NCI-H226 (cell line): ENCODE measurements around the gene TCF7L1.
"Not testable (repeated sequence)": the region's sequence is repeated elsewhere in the genome, so short reads cannot be mapped to it uniquely, and the experiment has no call there.

Source experiments
- DNase-seq: peaks from one replicate; pipeline ENCODE4 v3.0.0-alpha.2; 2015

Gene TCF7L1, protein sequence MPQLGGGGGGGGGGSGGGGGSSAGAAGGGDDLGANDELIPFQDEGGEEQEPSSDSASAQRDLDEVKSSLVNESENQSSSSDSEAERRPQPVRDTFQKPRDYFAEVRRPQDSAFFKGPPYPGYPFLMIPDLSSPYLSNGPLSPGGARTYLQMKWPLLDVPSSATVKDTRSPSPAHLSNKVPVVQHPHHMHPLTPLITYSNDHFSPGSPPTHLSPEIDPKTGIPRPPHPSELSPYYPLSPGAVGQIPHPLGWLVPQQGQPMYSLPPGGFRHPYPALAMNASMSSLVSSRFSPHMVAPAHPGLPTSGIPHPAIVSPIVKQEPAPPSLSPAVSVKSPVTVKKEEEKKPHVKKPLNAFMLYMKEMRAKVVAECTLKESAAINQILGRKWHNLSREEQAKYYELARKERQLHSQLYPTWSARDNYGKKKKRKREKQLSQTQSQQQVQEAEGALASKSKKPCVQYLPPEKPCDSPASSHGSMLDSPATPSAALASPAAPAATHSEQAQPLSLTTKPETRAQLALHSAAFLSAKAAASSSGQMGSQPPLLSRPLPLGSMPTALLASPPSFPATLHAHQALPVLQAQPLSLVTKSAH

DNA sequence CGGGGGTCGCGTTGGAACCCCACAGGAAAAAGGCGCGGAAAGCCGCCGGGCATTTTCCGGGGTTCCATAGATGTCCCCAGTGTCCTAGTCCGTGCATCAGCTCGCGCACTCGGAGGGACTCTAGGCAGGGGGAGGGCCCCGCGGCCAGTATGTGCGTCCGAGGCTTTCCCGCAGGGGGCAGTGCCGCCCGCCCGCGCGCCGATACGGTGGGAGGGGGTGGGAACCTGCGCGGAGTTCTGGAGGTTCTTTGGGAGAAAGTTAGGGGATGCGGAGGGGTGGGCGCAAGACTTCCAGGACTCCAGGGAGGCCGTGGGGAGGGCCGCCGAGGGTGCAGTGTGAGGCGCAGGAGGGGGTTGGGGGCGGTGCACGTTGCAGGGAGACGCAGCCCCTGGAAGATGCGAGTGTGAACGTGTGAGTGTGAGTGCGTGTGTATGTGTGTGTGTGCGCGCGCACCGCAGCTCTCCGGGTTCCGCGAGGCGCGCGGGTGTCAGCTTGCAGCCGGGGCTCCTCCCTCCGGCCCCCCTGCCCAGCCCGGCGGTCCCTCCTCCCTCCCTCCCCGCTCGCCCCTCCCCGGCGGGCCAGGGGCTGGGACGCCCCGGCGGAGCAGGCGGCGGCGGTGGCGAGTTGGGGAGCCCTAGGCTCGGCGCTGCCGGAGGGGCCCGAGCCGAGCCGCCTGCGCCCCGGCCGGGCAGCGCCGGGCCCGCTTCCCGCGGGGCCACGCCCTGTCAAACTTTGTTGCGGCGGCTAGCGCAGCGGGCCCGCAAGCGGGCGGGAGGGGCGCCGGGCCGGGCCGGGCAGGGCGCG lies at the start of gene TCF7L1:
Gene TCF7L1, plus strand, starts transcription at position 559 of the 804 bp plus-strand sequence. CDS start 293 bp downstream, outside the sequence.
- DNase-seq = peak; percentile 61

- no peak for DNase-seq
These were observed 47.6 kb upstream of the TCF7L1 start for GRCh38 chr2:85085563-85085962.

GRCh38 chr2:85087541-85087940 lies 45.7 kb upstream of the TCF7L1 start:
- no peak for DNase-seq

DNA sequence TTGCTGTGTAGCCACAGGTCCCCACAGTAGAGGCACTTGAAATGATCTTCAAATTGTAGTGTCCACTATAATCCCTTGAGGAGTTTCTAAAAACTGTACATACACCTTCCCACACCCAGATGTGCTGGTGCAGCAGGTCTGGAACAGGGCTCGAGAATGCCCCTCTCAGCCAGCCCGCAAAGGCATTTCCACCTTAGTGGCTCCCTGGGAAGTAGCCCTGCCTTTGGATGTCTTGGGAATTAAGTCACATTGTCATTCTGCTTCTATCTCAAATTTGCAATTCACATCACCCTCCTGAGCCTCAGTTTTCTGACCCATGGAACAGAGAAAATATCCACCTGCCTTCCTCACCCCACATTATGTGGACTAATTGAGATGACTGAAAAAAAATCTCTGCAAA lies 44.3 kb upstream of the TCF7L1 start:
- DNase-seq = no peak

- DNase-seq = no peak
These were observed 43.6 kb upstream of the TCF7L1 start for GRCh38 chr2:85089585-85089984.

GRCh38 chr2:85091838-85092237 lies 41.4 kb upstream of the TCF7L1 start:
- no peak for DNase-seq

DNA sequence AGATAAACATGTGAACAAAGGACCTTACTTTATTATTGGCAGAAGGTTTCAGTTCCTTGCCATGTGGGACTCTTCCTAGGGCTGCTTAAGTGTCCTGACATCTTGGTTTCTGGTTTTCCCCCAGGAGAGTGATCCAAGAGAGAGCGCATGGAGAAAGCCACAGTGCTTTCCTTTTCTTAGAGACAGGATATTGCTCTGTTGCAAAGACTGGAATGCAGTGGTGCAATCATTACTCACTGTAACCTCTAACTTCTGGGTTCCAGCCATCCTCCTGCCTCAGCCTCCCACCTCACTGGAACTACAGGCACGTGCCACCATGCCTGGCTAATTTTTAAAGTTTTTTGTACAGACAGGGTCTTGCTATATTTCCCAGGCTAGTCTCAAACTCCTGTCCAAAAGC lies 38.1 kb upstream of the TCF7L1 start:
- DNase-seq = peak; percentile 63

DNA sequence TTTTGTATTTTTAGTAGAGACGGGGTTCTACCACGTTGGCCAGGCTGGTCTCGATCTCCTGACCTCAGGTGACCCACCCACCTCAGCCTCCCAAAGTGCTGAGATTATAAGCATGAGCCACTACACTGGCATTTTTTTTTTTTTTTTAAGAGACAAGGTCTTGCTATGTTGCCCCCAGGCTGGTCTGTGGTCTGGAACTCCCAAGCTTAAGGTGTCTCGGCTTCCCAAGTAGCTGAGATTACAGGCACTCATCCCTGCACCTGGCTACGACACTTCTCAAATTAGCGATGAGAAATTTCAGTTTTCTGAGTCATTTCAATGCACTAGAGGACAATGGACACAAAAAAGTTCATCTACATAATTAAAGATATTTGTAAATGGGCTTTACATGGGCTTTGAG lies 36.6 kb upstream of the TCF7L1 start:
- no peak for DNase-seq

GRCh38 chr2:85104228-85104627 lies 29.0 kb upstream of the TCF7L1 start:
- DNase-seq = no peak

DNA sequence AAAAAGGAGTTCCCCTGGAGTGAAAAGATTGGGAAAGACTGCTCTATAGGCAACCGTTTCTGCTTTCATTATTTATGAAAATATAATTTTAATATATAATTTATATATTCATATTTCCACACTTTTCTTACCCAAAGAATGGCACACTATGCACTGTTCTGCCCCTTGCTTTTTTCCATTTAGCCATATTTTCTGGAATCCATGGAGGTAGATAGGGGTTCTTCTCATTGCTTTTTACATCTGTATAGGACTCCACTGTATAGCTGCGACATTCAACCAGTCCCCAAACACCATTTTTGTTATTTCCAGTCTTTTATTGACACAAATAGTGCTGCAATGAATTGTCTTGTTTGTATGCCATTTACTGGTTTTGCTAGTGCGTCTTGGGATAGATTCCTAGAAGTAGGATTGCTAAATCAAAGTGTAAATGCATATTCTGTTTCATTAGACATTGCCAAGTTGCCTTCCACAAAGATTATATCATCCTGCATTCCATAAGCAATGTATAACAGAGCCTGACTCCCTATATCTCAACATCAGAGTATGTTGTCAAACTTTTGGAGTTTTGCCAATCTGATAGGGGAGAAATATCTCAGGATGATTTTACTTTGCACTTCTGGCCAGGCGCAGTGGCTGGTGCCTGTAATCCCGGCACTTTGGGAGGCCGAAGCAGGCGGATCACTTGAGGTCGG lies 26.6 kb upstream of the TCF7L1 start:
- DNase-seq = peak; percentile 89

DNA sequence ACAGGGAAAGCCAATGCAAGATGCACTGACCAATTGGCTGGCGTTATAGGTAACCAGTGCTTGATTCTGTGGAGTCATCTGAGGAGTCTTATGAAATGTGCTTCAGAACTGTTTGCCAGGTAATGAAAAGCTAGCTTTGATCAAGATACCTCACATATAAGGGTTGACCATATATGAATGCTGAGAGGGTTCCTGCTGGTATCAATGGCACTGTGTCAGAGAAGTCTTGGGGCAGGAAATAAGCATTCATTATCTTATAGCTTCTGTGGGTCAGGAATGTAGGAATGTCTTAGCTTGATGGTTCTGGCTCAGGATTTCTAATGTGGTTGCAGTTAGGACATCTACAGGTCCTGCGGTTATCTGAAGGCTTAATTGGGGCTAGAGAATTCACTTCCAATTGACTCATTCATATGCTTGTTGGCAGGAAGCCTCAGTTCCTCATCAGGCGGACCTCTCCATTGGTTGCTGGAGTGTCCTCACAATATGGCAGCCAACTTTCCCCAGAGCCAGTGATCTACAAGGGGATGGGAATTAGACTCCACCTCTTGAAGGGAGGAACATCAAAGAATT lies 22.1 kb upstream of the TCF7L1 start:
- DNase-seq = peak; percentile 90

GRCh38 chr2:85111819-85112281 lies 21.3 kb upstream of the TCF7L1 start:
- DNase-seq = peak; percentile 74

- DNase-seq = peak; percentile 68
These were observed 20.1 kb upstream of the TCF7L1 start for GRCh38 chr2:85112906-85113625.

DNA sequence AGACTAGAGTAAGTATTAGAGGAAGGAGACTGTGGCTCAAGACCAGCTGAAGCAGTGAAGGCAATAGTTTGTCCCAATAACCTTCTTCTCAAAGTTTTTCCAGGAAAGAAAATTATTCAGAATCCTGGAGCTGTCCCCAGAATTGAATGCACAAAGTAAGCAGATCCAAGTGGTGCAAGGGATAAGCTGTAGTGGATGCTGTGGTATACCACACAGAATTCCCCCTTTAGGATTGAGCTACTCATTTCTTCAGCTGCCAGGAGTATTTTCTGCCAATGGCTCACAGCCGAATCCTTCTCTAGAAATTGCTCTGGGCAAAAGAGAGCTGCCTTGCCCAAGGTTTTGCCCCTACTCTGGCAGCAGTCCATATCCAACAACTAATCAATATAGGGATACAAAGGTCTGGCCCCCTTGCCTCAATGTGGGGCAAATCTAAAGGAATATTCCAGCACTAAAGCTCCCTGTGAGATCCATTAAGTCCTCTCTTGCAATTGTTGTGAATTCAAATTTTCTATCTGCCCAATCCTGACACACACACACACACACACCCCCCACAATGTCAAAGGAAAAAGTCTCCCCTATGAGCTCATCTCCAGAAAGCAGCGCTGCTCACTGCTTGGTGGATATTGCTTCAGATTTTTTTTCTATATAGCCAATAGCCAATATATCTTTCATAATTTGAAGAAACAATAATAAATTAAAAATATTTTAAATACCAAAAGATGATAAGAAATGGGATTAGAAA lies 18.4 kb upstream of the TCF7L1 start:
- DNase-seq = no peak

- no peak for DNase-seq
These were observed 17.0 kb upstream of the TCF7L1 start for GRCh38 chr2:85116207-85116606.

GRCh38 chr2:85119900-85120299 lies 13.3 kb upstream of the TCF7L1 start:
- DNase-seq = no peak

- DNase-seq = no peak
These were observed 12.8 kb upstream of the TCF7L1 start for GRCh38 chr2:85120363-85120762.

DNA sequence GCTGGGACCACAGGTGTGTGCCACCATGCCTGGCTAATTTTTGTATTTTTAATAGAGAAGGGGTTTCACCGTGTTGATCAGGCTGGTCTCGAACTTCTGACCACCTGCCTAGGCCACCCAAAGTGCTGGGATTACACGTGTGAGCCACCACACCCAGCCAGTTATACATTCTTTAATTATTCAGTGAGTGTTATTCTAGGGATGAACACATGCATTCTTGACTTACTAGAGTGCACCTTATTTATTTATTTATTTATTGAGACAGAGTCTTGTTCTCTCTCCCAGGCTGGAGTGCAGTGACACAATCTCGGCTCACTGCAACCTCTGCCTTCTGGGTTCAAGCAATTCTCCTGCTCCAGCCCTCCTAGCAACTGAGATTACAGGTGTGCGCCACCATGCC lies 6.7 kb upstream of the TCF7L1 start:
- not testable (repeated sequence) for DNase-seq

DNA sequence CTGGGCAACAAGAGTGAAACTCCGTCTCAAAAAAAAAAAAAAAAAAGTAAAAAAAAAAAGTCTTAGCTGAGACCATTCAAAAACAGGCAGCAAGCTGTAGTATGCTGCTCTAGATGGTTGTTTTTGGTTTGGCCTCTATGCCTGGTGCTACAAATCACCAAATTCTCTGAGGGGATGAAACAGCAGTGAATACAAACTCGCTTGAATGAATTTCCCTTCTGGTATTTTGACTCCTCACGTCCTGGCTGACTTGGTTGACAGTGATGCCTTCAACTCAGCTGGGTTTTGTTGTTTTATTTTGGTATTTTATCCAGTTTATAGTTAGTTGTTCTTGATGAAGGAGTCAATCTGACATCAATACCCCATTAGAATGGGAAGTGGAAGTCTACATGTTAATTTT lies 3.3 kb upstream of the TCF7L1 start:
- no peak for DNase-seq

GRCh38 chr2:85130407-85130806 lies 2.8 kb upstream of the TCF7L1 start:
- peak; percentile 86 for DNase-seq

DNA sequence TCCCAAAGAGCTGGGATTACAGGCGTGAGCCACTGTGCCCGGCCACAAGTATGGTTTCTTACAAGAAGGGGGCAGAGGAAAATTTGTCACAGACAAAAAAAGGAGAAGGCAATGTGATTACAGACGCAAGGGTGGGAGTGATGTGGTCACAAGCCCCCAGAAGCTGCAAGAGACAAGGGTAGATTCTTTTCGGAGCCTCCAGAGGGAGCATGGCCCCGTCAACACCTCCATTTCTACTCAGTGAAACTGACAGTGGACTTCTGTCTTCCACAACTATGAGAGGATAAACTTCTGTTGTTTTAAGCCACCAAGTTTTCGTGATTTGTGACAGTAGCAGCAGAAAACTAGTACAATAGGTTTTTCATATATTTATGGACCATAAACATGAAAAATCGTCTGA lies 2.1 kb upstream of the TCF7L1 start:
- no peak for DNase-seq
